OCI-M1 (cell line): ENCODE data around the gene FAM20A.
A peak's percentile ranks its signal among the peaks of the same experiment; 100 is the strongest.

Experiments
- DNase-seq: peaks from one replicate; lab custom pipeline; 2025; lab: John Stamatoyannopoulos, UW

The FAM20A gene

GRCh38 chr17:68610554-68610953 lies 9.4 kb upstream of the FAM20A start:
- no peak for DNase-seq

- no peak for DNase-seq
Measured at GRCh38 chr17:68608515-68609130, 7.5 kb upstream of the FAM20A start.

GRCh38 chr17:68606451-68607307 lies 5.5 kb upstream of the FAM20A start:
- no peak for DNase-seq

- no peak for DNase-seq
Measured at GRCh38 chr17:68605914-68606313, 4.7 kb upstream of the FAM20A start.

GRCh38 chr17:68603656-68604055 lies 2.5 kb upstream of the FAM20A start:
- no peak for DNase-seq

- DNase-seq = no peak
Measured at GRCh38 chr17:68603027-68603426, 1.9 kb upstream of the FAM20A start.

GRCh38 chr17:68602289-68602688 lies 1.1 kb upstream of the FAM20A start:
- no peak for DNase-seq

GRCh38 chr17:68601565-68602288 lies 560 bp upstream of the FAM20A start:
- DNase-seq = no peak

- no peak for DNase-seq
Measured at GRCh38 chr17:68600067-68600930, 868 bp downstream of the FAM20A start.

GRCh38 chr17:68599552-68600066 lies 1.6 kb downstream of the FAM20A start:
- no peak for DNase-seq

GRCh38 chr17:68599091-68599490 lies 2.1 kb downstream of the FAM20A start:
- no peak for DNase-seq

- no peak for DNase-seq
Measured at GRCh38 chr17:68598545-68598961, 2.6 kb downstream of the FAM20A start.

- no peak for DNase-seq
Measured at GRCh38 chr17:68598074-68598473, 3.1 kb downstream of the FAM20A start.

- DNase-seq = no peak
Measured at GRCh38 chr17:68596411-68596945, 4.7 kb downstream of the FAM20A start.

- DNase-seq = no peak
Measured at GRCh38 chr17:68595986-68596385, 5.2 kb downstream of the FAM20A start.

GRCh38 chr17:68595496-68595895 lies 5.7 kb downstream of the FAM20A start:
- no peak for DNase-seq

- no peak for DNase-seq
Measured at GRCh38 chr17:68594552-68594951, 6.6 kb downstream of the FAM20A start.

- no peak for DNase-seq
Measured at GRCh38 chr17:68592682-68593641, 8.2 kb downstream of the FAM20A start.

GRCh38 chr17:68592009-68592408 lies 9.2 kb downstream of the FAM20A start:
- DNase-seq = no peak

GRCh38 chr17:68591583-68591982 lies 9.6 kb downstream of the FAM20A start:
- DNase-seq = peak; percentile 73
